HG02763 (cell line): Measurements from ENCODE around the gene HCN2.
"Not testable (repeated sequence)": the region's sequence is repeated elsewhere in the genome, so short reads cannot be mapped to it uniquely, and the experiment has no call there.

Experiments
- ATAC-seq: cut with Tn5 transposase; IDR thresholded peaks from one replicate; pipeline ENCODE4 v1.9.1; 2021; ENCODE audit warnings: mild to moderate bottlenecking, moderate library complexity; ENCODE audit not compliant: unreplicated experiment

Gene HCN2

GRCh38 chr19:584240-585001, 5.3 kb upstream of the HCN2 start:
- ATAC-seq = no peak

GRCh38 chr19:585146-585545, 4.5 kb upstream of the HCN2 start:
- ATAC-seq = not testable (repeated sequence)

GRCh38 chr19:585551-586110, 4.0 kb upstream of the HCN2 start:
- ATAC-seq = no peak

- ATAC-seq = no peak
Measured at GRCh38 chr19:588093-588740, 1.5 kb upstream of the HCN2 start.

- ATAC-seq = no peak
Measured at GRCh38 chr19:588741-589692, 664 bp upstream of the HCN2 start.

- no peak for ATAC-seq
Measured at GRCh38 chr19:590396-590745, 690 bp downstream of the HCN2 start.

- ATAC-seq = no peak
Measured at GRCh38 chr19:590750-591098, 1.0 kb downstream of the HCN2 start.

GRCh38 chr19:591099-591958, 1.6 kb downstream of the HCN2 start:
- no peak for ATAC-seq

GRCh38 chr19:592101-592500, 2.4 kb downstream of the HCN2 start:
- ATAC-seq = no peak

- ATAC-seq = no peak
Measured at GRCh38 chr19:593055-593454, 3.4 kb downstream of the HCN2 start.

- no peak for ATAC-seq
Measured at GRCh38 chr19:593505-593904, 3.8 kb downstream of the HCN2 start.

- ATAC-seq = no peak
Measured at GRCh38 chr19:594265-594870, 4.7 kb downstream of the HCN2 start.

GRCh38 chr19:595326-596262, 5.9 kb downstream of the HCN2 start:
- ATAC-seq = no peak

- ATAC-seq = no peak
Measured at GRCh38 chr19:596263-596655, 6.6 kb downstream of the HCN2 start.

- ATAC-seq = no peak
Measured at GRCh38 chr19:597406-598315, 8.0 kb downstream of the HCN2 start.

GRCh38 chr19:601310-601709, 11.6 kb downstream of the HCN2 start:
- no peak for ATAC-seq

GRCh38 chr19:601790-602189, 12.1 kb downstream of the HCN2 start:
- no peak for ATAC-seq
